Measurements from ENCODE around the gene CEP112. TPM values are rescaled to one million over a fixed set of nuclear protein-coding genes. Genes with fewer than 3 reads are reported as not detected.

CEP112 gene
- total and polyA plus RNA-seq, 2 of the 4 experiments (the other 2 are of a cell fraction): 2.5 to 5.6 TPM

GRCh38 chr17:65857718-65858117 lies 334.2 kb downstream of the CEP112 start:
- Histone ChIP-seq H2AK5ac (ENCODE audit: low read depth, low read length) (no peak overlapping the region), H4K8ac (ENCODE audit: low read depth in 2 of 2, low read length in 2 of 2) (no peak overlapping the region), H3K9me1 (ENCODE audit: insufficient read depth, low read length) (no peaks in the 10 kb centered on the region), H3K4me3 (ENCODE audit: insufficient read depth, low read depth, low read length) (no peak overlapping the region), H2BK120ac (ENCODE audit: low read depth, low read length) (no peak overlapping the region), H3K4ac (ENCODE audit: low read depth, low read length) (no peak overlapping the region), H3K56ac (ENCODE audit: extremely low read depth, insufficient read depth, low read length) (no peak overlapping the region), H3K36me3 (ENCODE audit: control insufficient read depth, insufficient read depth, low read length) (no peaks in the 10 kb centered on the region), H3K14ac (replicated peaks; ENCODE audit: low read depth, low read length) (no peak overlapping the region), H4K5ac (ENCODE audit: low read depth, low read length) (no peak overlapping the region), H3K9me3 (ENCODE audit: control insufficient read depth, insufficient read depth, low read length) (no peaks in the 10 kb centered on the region), H2AFZ (replicated peaks; ENCODE audit: low read length, poor library complexity) (no peak overlapping the region), H2BK20ac (ENCODE audit: low read depth, low read length) (no peak overlapping the region), H3K4me2 (ENCODE audit: low read depth, low read length) (no peak overlapping the region), H2AK9ac (replicated peaks; ENCODE audit: low read depth, low read length, poor library complexity) (no peak overlapping the region), H3K23ac (ENCODE audit: low read depth, low read length) (no peak overlapping the region), H4K91ac (ENCODE audit: insufficient read depth, low read depth, low read length) (no peak overlapping the region), H2BK5ac (ENCODE audit: low read depth, low read length, poor library complexity, severe bottlenecking) (no peak overlapping the region), H3K79me1 (ENCODE audit: low read depth in 1 of 2, low read length in 2 of 2) (no peaks in the 10 kb centered on the region), H3K9ac (ENCODE audit: low read depth, low read length) (no peak overlapping the region), H3K4me1 (ENCODE audit: control insufficient read depth, insufficient read depth, low read length) (no peaks in the 10 kb centered on the region), H3K18ac (ENCODE audit: low read depth, low read length) (no peak overlapping the region), H3K27me3 (ENCODE audit: control insufficient read depth, insufficient read depth, low read length) (no peaks in the 10 kb centered on the region), H4K20me1 (ENCODE audit: insufficient read depth, low read length) (no peaks in the 10 kb centered on the region), H3K27ac (ENCODE audit: insufficient read depth, low read length) (no peak overlapping the region), H2BK15ac (ENCODE audit: low read depth, low read length) (no peak overlapping the region)
- in situ Hi-C loops (cut with MboI; ENCODE audit: low sequenced_read_pairs) (no loop called here), intact Hi-C loops (cut with micrococcal nuclease) (no loop called here), dilution Hi-C loops (cut with HindIII; ENCODE audit: low sequenced_read_pairs, unreplicated experiment) (no loop called here)
- BruUV-seq (replicated peaks): no TSS peak
- CTCF ChIA-PET: no interaction called here
- DNase-seq (no peak), ATAC-seq (ENCODE audit: low read depth) (no peak)
- POLR2A ChIA-PET (ENCODE audit: unreplicated experiment): no interaction called here
- no CpG with 5 or more reads among the region's 2 CpGs for WGBS, 2 experiments (ENCODE audit: extremely low coverage in 2 of 2, insufficient read length in 1 of 2)
- TF ChIP-seq CEBPB (IDR thresholded peaks at IDR 0.05; ENCODE audit: low read depth, low read length) (no peak), NFE2L2 (IDR thresholded peaks at IDR 0.05; ENCODE audit: low read depth, low read length) (no peak), FOS (IDR thresholded peaks at IDR 0.05; ENCODE audit: low read depth, low read length) (no peak), RCOR1 (IDR thresholded peaks at IDR 0.05; ENCODE audit: insufficient replicate concordance, low read length) (no peak), ELK1 (IDR thresholded peaks at IDR 0.05; ENCODE audit: borderline replicate concordance, low read depth, low read length) (no peak), BHLHE40 (IDR thresholded peaks at IDR 0.05; ENCODE audit: low read depth, low read length) (no peak), MXI1 (IDR thresholded peaks at IDR 0.05; ENCODE audit: borderline replicate concordance, low read depth, low read length) (no peak), MAZ (IDR thresholded peaks at IDR 0.05; ENCODE audit: borderline replicate concordance, low read depth, low read length) (no peak), RAD21 (IDR thresholded peaks at IDR 0.05; ENCODE audit: low read length) (no peak), SMC3 (IDR thresholded peaks at IDR 0.05; ENCODE audit: low read depth, low read length) (no peak), POLR2A (IDR thresholded peaks at IDR 0.05; ENCODE audit: low read depth, low read length) (no peak), CHD1 (IDR thresholded peaks at IDR 0.05; ENCODE audit: low read depth, low read length) (no peak), MAFK (IDR thresholded peaks at IDR 0.05; ENCODE audit: low read depth, low read length) (no peak)

Data from IMR-90 (cell line).